ENCODE measurements around the gene ERICH6B.
A peak's percentile ranks its signal among the peaks of the same experiment; 100 is the strongest.
"Not testable (repeated sequence)": the region's sequence is repeated elsewhere in the genome, so short reads cannot be mapped to it uniquely, and the experiment has no call there.

The ERICH6B gene

DNA sequence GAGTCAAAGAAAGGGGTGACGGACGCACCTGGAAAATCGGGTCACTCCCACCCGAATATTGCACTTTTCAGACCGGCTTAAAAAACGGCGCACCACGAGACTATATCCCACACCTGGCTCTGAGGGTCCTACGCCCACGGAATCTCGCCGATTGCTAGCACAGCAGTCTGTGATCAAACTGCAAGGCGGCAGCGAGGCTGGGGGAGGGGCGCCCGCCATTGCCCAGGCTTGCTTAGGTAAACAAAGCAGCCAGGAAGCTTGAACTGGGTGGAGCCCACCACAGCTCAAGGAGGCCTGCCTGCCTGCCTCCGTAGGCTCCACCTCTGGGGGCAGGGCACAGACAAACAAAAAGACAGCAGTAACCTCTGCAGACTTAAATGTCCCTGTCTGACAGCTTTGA, 29.7 kb upstream of the ERICH6B start:
- DNase-seq (ENCODE audit: extremely low spot score); CTCF ChIA-PET; POLR2A ChIA-PET: not testable (repeated sequence)
- TF ChIP-seq L3MBTL2 (conservative IDR thresholded peaks at IDR 0.05): 0 out of 2 replicates have a peak, but pooled peaks have one; percentile 9

- DNase-seq (ENCODE audit: extremely low spot score); CTCF ChIA-PET; POLR2A ChIA-PET: not testable (repeated sequence)
Observed at GRCh38 chr13:45642159-45642558, 26.6 kb upstream of the ERICH6B start.

GRCh38 chr13:45635291-45635690, 19.8 kb upstream of the ERICH6B start:
- DNase-seq (ENCODE audit: extremely low spot score); POLR2A ChIA-PET: not testable (repeated sequence)
- CTCF ChIA-PET: interaction anchor here (0.7 kb wide), 1 partner anchor 23 kb away, joined by 3 read pairs; no protein-coding TSS in a partner anchor

DNA sequence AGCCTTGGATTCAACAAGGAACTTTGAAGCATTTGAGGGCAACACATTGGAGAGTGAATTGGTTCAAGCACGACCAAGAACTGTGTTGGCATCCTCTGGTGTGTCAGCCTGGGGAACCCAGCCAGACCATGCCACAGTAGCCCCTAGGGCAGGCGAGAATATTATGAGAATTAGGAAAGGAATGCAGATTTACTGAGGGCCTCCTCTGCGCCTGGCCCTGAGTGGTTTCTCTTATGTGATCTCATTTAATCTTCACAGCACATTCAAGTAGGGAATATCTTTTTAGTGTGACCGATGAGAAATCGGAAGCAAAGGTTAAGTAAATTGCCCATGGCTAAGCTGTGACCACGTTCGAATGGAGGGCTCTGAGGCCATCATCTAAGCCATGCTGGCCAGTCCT, 15.3 kb upstream of the ERICH6B start:
- TF ChIP-seq FOXA1 (IDR thresholded peaks at IDR 0.05) (no peak), LEF1 (IDR thresholded peaks at IDR 0.05; ENCODE audit: borderline replicate concordance) (no peak), HDGF (IDR thresholded peaks at IDR 0.05; ENCODE audit: borderline replicate concordance) (no peak), NFRKB (IDR thresholded peaks at IDR 0.05) (no peak), CTBP1 (IDR thresholded peaks at IDR 0.05; ENCODE audit: borderline replicate concordance) (no peak), ZNF384 (IDR thresholded peaks at IDR 0.05) (no peak), ELF4 (IDR thresholded peaks at IDR 0.05) (no peak), PKNOX1 (IDR thresholded peaks at IDR 0.05) (no peak), TARDBP (IDR thresholded peaks at IDR 0.05) (no peak), SP1 (IDR thresholded peaks at IDR 0.05) (no peak), ARNT (IDR thresholded peaks at IDR 0.05) (no peak), L3MBTL2 (conservative IDR thresholded peaks at IDR 0.05) (no peak)
- POLR2A ChIA-PET: no interaction called here
- CTCF ChIA-PET: no interaction called here
- DNase-seq (ENCODE audit: extremely low spot score): no peak

DNA sequence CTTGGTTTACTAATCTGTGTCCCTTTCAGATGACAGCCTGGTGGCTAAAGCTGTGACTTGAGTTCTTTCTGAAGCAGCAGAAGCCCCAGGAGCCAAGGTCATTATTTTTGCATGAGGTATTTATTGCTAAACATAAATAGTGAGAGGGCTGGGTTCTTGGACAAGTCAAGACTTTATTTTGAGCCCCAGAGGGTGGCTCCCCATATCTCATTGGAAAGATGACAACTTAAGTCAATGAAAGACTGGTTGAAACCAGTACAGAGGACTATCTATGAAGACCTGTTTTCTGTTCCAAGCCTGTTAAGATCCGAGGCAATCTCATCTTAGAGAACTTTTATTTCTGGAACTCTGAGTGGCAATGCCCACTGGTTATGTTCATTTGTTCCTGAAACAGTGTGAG, 14.4 kb upstream of the ERICH6B start:
- POLR2A ChIA-PET: no interaction called here
- CTCF ChIA-PET: no interaction called here
- TF ChIP-seq BHLHE40 (IDR thresholded peaks at IDR 0.05; ENCODE audit: borderline replicate concordance) (no peak), CTBP1 (IDR thresholded peaks at IDR 0.05; ENCODE audit: borderline replicate concordance) (no peak), ELF4 (IDR thresholded peaks at IDR 0.05) (no peak), HDGF (IDR thresholded peaks at IDR 0.05; ENCODE audit: borderline replicate concordance) (no peak), NFRKB (IDR thresholded peaks at IDR 0.05) (no peak), PKNOX1 (IDR thresholded peaks at IDR 0.05) (no peak), SUZ12 (IDR thresholded peaks at IDR 0.05) (no peak), SP1 (IDR thresholded peaks at IDR 0.05) (no peak), FOXK2 (IDR thresholded peaks at IDR 0.05) (no peak), L3MBTL2 (conservative IDR thresholded peaks at IDR 0.05) (no peak), ZNF384 (IDR thresholded peaks at IDR 0.05) (no peak), LEF1 (IDR thresholded peaks at IDR 0.05; ENCODE audit: borderline replicate concordance) (no peak)
- DNase-seq (ENCODE audit: extremely low spot score): no peak

DNA sequence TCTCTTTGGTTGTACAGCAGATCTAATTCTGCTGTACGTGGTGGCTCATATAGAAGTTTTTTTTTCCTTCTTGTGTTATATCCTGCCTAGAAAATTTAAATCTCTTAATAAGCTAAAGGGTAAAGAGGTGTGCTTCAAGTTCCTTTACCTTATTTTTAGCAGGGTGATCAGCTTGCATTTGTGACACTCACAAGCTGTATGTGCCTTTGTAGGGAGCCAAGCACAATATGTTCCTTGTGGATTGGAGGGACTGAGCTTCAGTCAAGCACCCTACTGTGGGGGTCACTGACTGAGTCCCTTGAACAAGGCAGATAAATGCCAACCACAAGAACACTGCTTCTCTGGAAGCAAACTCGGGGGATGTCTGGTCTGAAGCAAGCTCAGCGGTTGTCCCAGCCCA, 12.6 kb upstream of the ERICH6B start:
- TF ChIP-seq NFRKB (IDR thresholded peaks at IDR 0.05) (no peak), FOXA1 (IDR thresholded peaks at IDR 0.05) (no peak), PKNOX1 (IDR thresholded peaks at IDR 0.05) (no peak), ARNT (IDR thresholded peaks at IDR 0.05) (no peak)
- DNase-seq (ENCODE audit: extremely low spot score): no peak
- ChIA-PET CTCF (interaction anchor here (1.1 kb wide), 1 partner anchor 10 kb away, joined by 3 read pairs; no protein-coding TSS in a partner anchor), POLR2A (no interaction called here)

GRCh38 chr13:45627656-45628055, 12.1 kb upstream of the ERICH6B start:
- DNase-seq (ENCODE audit: extremely low spot score): no peak
- no peak for TF ChIP-seq NFRKB (IDR thresholded peaks at IDR 0.05)
- no peak for TF ChIP-seq PKNOX1 (IDR thresholded peaks at IDR 0.05)
- no peak for TF ChIP-seq ZNF384 (IDR thresholded peaks at IDR 0.05)
- TF ChIP-seq LEF1 (IDR thresholded peaks at IDR 0.05; ENCODE audit: borderline replicate concordance): no peak
- ChIA-PET POLR2A (no interaction called here), CTCF (interaction anchor here (1.1 kb wide), 1 partner anchor 10 kb away, joined by 3 read pairs; no protein-coding TSS in a partner anchor)
